Psoas muscle (tissue), 8 donors: Measurements from ENCODE around the gene MTURN. TPM values are rescaled to one million over a fixed set of nuclear protein-coding genes. Genes with fewer than 3 reads are reported as not detected.

Experiments
- ATAC-seq, 4 donors: fragments of 200-7000 bp; cut with Tn5 transposase; one replicate each; pipeline ENCODE4 v1.9.1; 2020; ENCODE audit warnings: moderate library complexity in 3 of 4, mild to moderate bottlenecking in 2 of 4
- DNase-seq, 2 donors: peaks; one replicate each; pipeline ENCODE4 v3.0.0-alpha.2; 2020
- H3K27ac ChIP-seq: fragments of 200-600 bp; one replicate; pipeline ENCODE4 v1.8.0; 2022
- H3K27me3 ChIP-seq, 3 donors: fragments of 200-600 bp in 1 of 3; one replicate each; pipeline versions ENCODE4 v1.6.1 to v1.8.0; 2013 to 2022; ENCODE audit warnings: low read length in 2 of 3, mild to moderate bottlenecking in 2 of 3, moderate library complexity in 1 of 3; ENCODE audit not compliant: insufficient read depth in 3 of 3
- H3K36me3 ChIP-seq, 2 donors: fragments of 200-600 bp in 1 of 2; one replicate each; pipeline versions ENCODE4 v1.6.1 to v1.8.0; 2013 to 2022; ENCODE audit warnings: low read depth in 1 of 2, mild to moderate bottlenecking in 1 of 2, moderate library complexity in 1 of 2; ENCODE audit not compliant: insufficient read depth in 1 of 2
- H3K4me1 ChIP-seq: fragments of 200-600 bp; one replicate; pipeline ENCODE4 v1.8.0; 2022
- H3K4me3 ChIP-seq: fragments of 200-600 bp; one replicate; pipeline ENCODE4 v1.8.0; 2022; ENCODE audit warnings: mild to moderate bottlenecking
- H3K9me3 ChIP-seq: fragments of 200-600 bp; one replicate; pipeline ENCODE4 v1.8.0; 2022
- CTCF ChIP-seq: fragments of 200-600 bp; IDR thresholded peaks from one replicate; pipeline ENCODE4 v1.8.0; 2022; ENCODE audit warnings: antibody characterized with exemption
- WGBS, 3 donors: extraction: QIAGEN DNeasy Blood & Tissue Kit; methylation state at CpG; one replicate each; pipeline versions ENCODE4 v1.1.6 to v1.1.7; 2013; 5-methylcytosine and 5-hydroxymethylcytosine counted together
- intact Hi-C, 2 donors: fragments of 100-400 bp; cut with DNase I; formaldehyde crosslinking; loops; one replicate each; pipeline versions ENCODE4 v1.11.0 to v1.14.2; 2022
- polyA plus RNA-seq, 3 donors: library from polyadenylated mRNA; stranded (reverse); fragments of 200-250 nt; gene quantifications; one replicate each; pipeline ENCODE4 v1.2.3, GENCODE V29; 2013
- total RNA-seq, 4 donors: library from RNA; stranded (reverse); fragmentation: NEBNext Ultra II Directional in 2 of 4; extraction: Animal tissue kit (Norgen Biotek cat#: 25700) in 2 of 4; gene quantifications; one replicate each; pipeline versions ENCODE4 v1.2.1 to v1.2.4, GENCODE V29; 2021 to 2023
- donor health status: healthy with polysubstance abuse.
- donor health status: DM: no; HTN: no; CAD: no; lungs with moderate emphysema.
- donor health status: Bipolar disorder and iron deficiency.
- donor health status: healthy.
- donor health status: DM: yes; HTN: yes; CAD: no.
- donor health status: DM: no; HTN: no; CAD: no.
- donor health status: DM: no; HTN: no; CAD: no.
- donor health status: DM: yes; HTN: yes; CAD: no.

MTURN gene
- total and polyA plus RNA-seq, 7 donors: 7.1 to 68.6 (median 17.6) TPM

GRCh38 chr7:30206942-30207341 is 72.2 kb downstream of the MTURN start:
- intact Hi-C loops: no loop called here
- H3K27ac ChIP-seq: no peak overlapping the region
- 72 to 76% (median 72%) methylated on average over 8 of the region's 8 CpGs for WGBS, 3 donors
- DNase-seq (no peak), ATAC-seq (no peak)
- H3K4me1 ChIP-seq: no peaks in the 10 kb centered on the region
- no peak overlapping the region for H3K4me3 ChIP-seq
- TF ChIP-seq CTCF: no peak
- H3K9me3 ChIP-seq: no peaks in the 10 kb centered on the region
- no peaks in the 10 kb centered on the region for H3K27me3 ChIP-seq
- no peaks in the 10 kb centered on the region for H3K36me3 ChIP-seq

- Histone ChIP-seq H3K4me3 (no peak overlapping the region), H3K4me1 (no peaks in the 10 kb centered on the region), H3K36me3 (no peaks in the 10 kb centered on the region), H3K9me3 (no peaks in the 10 kb centered on the region), H3K27me3 (no peaks in the 10 kb centered on the region), H3K27ac (no peak overlapping the region)
- intact Hi-C loops: no loop called here
- ATAC-seq (no peak), DNase-seq (no peak)
- TF ChIP-seq CTCF: no peak
- WGBS, 3 donors: 88 to 95% (median 94%) methylated on average over 4 of the region's 4 CpGs
Measured at GRCh38 chr7:30207376-30207775, 72.6 kb downstream of the MTURN start.

DNA sequence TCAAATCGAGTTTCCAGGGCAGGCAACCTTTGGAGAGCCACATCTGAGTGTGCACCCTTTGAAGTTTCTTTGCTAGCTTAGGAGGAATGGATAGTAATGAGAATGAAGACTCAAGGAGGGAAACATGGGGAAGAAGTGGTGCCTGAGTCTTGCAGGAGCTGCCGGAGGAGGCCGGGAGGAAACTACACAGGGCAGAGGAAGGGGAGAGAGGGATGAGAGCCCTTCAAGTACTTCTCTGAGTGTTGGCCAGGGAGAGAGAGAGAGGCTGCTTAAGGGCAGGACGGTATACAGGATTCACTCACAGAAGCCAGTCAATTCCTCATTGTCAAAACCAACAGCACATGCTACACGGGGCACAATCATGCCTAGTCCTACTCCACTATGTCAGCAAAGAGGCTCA is 75.2 kb downstream of the MTURN start:
- Histone ChIP-seq H3K36me3 (no peaks in the 10 kb centered on the region), H3K27me3 (no peaks in the 10 kb centered on the region), H3K4me3 (no peak overlapping the region), H3K27ac (no peak overlapping the region), H3K9me3 (no peaks in the 10 kb centered on the region), H3K4me1 (no peaks in the 10 kb centered on the region)
- intact Hi-C loops: no loop called here
- no peak for ATAC-seq
- no peak for DNase-seq
- TF ChIP-seq CTCF: no peak
- WGBS, 3 donors: 87 to 96% (median 89%) methylated on average over 5 of the region's 5 CpGs

Other genes starting within 250 kb of the MTURN start
- 1 to 10 TPM; 2.6 to 6.7 (median 3.3) TPM for gene SCRN1, start 145.2 kb upstream of the MTURN start, total RNA-seq
- gene SCRN1, start 145.2 kb upstream of the MTURN start, polyA plus RNA-seq: 1 to 10 TPM in 2 of 3 donors, under 1 TPM in 1; 0.80 to 1.3 (median 1.2) TPM
- gene FKBP14, start 108.3 kb upstream of the MTURN start, total RNA-seq: 1 to 10 TPM; 4.1 to 5.0 (median 4.5) TPM
- gene FKBP14, start 108.3 kb upstream of the MTURN start, polyA plus RNA-seq: 1 to 10 TPM in 2 of 3 donors, under 1 TPM in 1; 0.97 to 4.6 (median 2.6) TPM
- 1 to 10 TPM; 3.7 to 4.0 (median 3.7) TPM for gene PLEKHA8, start 106.6 kb upstream of the MTURN start, total RNA-seq
- 1 to 10 TPM; 1.3 to 3.0 (median 1.5) TPM for gene PLEKHA8, start 106.6 kb upstream of the MTURN start, polyA plus RNA-seq
- gene ZNRF2, start 149.6 kb downstream of the MTURN start, total RNA-seq: 10 to 100 TPM; 10.2 to 21.5 (median 12.7) TPM
- 1 to 10 TPM; 3.9 to 9.4 (median 4.2) TPM for gene ZNRF2, start 149.6 kb downstream of the MTURN start, polyA plus RNA-seq